NCI-H345 treated with DMSO at 0.1 percent for 48 hours (cell line): ENCODE data around the gene SLC12A4.
"Not testable (repeated sequence)": the region's sequence is repeated elsewhere in the genome, so short reads cannot be mapped to it uniquely, and the experiment has no call there.

Experiments used
- DNase-seq: peaks from one replicate; lab custom pipeline; 2025; ENCODE audit not compliant: unreplicated experiment; lab: John Stamatoyannopoulos, UW

Gene SLC12A4

GRCh38 chr16:67988675-67989074 is 20.2 kb upstream of the SLC12A4 start:
- no peak for DNase-seq

- DNase-seq: no peak
Measured at GRCh38 chr16:67987460-67988160, 19.2 kb upstream of the SLC12A4 start.

- no peak for DNase-seq
Measured at GRCh38 chr16:67986949-67987348, 18.5 kb upstream of the SLC12A4 start.

GRCh38 chr16:67982011-67982696 is 13.7 kb upstream of the SLC12A4 start:
- DNase-seq: no peak

- DNase-seq: no peak
Measured at GRCh38 chr16:67979955-67980678, 11.7 kb upstream of the SLC12A4 start, which contains the start of gene DPEP3. Gene DPEP3 (minus strand): TSS chr16:67980499. CDS start chr16:67980380, 119 bp downstream.

DNA sequence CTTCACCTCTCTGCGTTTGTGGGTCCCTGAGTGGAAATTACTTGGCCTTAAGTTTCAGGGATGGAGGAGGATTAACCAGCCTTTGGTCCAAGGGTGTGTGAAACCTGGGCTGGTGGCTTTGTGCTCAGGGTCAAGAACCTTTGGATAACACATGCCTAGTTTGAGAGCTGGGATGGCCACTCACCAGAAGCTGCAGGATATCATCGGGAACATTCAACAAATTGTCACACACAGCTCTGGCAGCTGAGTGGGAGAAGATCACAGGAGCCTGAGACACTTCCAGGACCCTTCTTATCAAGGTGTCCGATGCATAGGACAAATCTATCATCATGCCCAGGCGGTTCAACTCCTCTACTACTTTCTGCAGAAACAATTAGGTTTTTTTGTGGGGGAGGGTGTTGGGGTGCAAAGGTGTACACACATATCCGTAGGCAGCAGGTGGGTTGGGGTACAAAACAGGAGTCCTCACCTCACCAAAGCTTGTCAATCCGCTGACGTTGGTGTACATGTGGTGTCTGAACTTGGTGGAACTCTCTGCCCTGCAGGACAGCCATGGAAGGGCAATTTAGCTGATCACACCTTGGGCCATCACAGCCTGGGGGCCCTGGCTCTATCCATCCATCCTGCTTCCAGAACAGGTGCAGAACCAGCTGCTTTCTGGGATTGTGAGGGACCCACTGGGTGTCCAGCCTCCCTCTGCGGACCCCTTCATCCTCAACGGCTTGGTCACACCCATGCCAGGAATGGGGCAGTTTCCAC is 9.2 kb upstream of the SLC12A4 start:
- no peak for DNase-seq

GRCh38 chr16:67977005-67977404 is 8.6 kb upstream of the SLC12A4 start:
- no peak for DNase-seq

GRCh38 chr16:67976205-67976604 is 7.8 kb upstream of the SLC12A4 start:
- DNase-seq: no peak

GRCh38 chr16:67975321-67976105 is 7.1 kb upstream of the SLC12A4 start:
- DNase-seq: no peak

- DNase-seq: not testable (repeated sequence)
Measured at GRCh38 chr16:67972285-67972684, 3.8 kb upstream of the SLC12A4 start.

DNA sequence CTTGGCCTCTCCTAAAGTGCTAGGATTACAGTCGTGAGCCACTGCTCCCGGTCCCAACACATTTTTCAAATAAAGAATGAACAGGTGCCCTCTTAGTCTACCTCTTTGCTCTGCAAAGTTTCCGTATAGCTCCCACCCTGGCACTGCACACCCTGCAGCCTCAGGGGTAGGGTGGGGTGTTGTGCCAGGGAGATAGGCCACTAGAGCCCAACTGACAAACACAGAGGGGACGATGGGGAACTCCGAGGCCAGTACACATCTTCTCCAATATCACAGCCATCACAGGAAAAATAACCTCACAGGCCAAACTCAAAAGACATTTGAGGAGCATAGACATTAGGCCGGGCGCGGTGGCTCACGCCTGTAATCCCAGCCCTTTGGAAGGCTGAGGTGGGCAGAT is 2.7 kb upstream of the SLC12A4 start:
- DNase-seq: no peak

DNA sequence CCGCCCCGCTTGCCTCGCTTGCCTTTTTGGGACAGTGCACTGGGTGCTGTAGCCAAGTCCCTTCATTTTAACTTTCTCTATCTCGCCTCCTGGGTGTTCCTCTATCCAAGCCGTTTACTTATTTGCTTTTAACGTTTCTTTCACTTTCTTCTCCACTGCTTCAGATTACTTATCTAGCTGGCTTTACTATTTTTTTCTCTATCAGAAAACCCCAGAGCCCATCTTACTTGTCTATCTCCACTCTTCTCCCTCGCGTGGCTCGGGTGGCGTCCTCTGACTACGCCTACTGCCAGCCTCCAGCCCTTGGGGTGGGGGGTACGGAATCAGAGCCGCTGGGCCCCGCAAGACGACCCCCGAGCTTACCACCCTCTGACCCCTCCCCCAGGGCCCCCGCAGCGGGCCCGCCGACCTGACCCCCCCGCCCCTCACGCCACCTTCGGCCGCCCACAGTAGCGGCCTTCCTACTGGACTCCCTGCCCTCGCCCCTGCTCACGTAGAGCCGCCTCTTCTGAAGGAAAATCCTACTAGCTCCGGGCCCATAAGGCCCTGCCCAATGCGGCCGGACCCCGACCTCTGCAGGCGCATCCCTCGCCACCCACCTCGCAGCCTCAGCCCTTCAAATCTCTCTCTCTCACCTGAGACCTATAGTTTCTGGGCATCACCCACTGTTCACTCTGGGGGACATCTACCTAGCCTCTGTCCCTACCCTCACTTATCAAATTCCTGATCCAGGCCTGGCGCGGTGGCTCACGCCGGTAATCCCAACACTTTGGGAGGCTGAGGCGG is 1.0 kb upstream of the SLC12A4 start:
- no peak for DNase-seq

DNA sequence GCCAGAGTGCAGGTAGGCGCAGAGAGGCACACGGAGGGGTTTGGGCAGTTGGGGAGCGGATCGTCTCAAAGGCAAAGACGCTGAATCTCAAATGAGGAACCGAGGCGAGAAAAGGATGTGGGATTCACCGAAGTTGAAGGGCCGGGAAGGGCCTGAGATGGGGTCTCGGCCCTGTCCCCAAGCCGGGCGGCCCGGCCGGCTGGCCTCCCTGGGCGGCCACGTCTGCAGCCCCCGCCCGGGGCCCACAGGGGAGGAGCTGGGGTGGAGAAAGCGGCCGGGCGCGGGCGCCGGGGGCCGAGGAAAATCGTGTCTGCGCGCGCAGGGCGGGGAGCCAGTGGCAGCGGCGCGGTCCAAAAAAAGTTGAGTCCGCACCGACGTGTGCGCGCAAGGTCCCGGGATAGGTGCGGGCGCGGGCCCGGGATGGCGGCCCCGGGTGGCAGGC is 458 bp downstream of the SLC12A4 start:
- DNase-seq: no peak

- no peak for DNase-seq
Measured at GRCh38 chr16:67967183-67967957, 1.1 kb downstream of the SLC12A4 start.

GRCh38 chr16:67966549-67967182 is 1.8 kb downstream of the SLC12A4 start:
- DNase-seq: no peak

DNA sequence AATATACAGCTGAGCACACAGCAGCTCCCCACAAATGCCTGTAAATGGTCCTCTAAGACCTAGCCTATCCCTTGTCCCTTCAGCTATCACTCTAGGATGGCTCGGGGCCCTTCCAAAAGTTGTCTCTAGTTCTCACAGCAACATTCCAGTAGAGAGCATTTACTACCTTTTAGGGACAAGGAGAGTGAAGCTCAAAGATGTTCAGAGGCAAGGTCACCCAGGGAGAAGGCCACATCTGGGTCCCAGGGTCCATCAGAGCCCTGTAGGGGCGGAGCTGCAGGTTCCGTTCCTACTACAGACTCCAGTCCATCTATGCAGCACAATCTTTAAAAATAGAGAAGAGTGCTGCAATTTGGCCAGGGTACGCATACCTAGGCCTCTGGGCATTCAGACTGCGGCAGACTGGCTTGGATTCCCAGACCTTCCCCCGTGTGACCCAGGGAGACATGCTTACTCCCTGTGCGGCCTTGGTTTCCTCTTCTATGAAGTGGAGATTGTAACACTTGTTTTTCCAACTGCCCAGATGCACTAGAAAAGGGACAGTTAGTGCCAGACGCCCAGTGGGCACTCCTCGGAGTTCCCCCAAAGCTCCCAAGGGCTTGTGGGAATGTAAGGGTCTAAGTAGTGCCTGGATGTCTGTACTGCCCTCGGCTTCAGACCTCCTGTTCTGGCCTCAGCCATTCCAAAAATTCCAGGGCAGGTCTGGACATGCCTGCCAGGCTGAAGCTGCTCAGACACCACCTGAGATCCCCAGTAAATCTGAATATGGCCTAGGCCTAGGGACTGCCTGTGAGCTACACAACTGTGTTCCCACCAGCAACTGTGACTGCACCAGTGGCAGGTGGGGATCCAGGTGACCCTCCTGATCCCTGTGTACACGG is 2.5 kb downstream of the SLC12A4 start:
- no peak for DNase-seq

GRCh38 chr16:67964477-67965131 is 3.8 kb downstream of the SLC12A4 start:
- DNase-seq: no peak
